ENCODE results near the gene LPAR2.
"Not testable (repeated sequence)": the region's sequence is repeated elsewhere in the genome, so short reads cannot be mapped to it uniquely, and the experiment has no call there.

Gene LPAR2

GRCh38 chr19:19615086-19615485 lies 12.9 kb downstream of the LPAR2 start:
- no peak overlapping the region for H3K4me2 ChIP-seq (ENCODE audit: low read depth, low read length)

GRCh38 chr19:19613506-19613905 lies 14.5 kb downstream of the LPAR2 start:
- Histone ChIP-seq H3K27me3 (replicated peaks; ENCODE audit: insufficient read depth, low read length) (no peaks in the 10 kb centered on the region), H3K4me2 (ENCODE audit: low read depth, low read length) (no peak overlapping the region), H3K9me3 (replicated peaks; ENCODE audit: insufficient read depth, low read length) (no peaks in the 10 kb centered on the region), H2AFZ (ENCODE audit: low read length) (no peak overlapping the region), H3K4me1 (ENCODE audit: low read length) (no peaks in the 10 kb centered on the region), H3K36me3 (replicated peaks; ENCODE audit: insufficient read depth, low read length) (no peaks in the 10 kb centered on the region), H3K4me3 (ENCODE audit: low read length) (no peak overlapping the region), H4K20me1 (ENCODE audit: insufficient read depth, low read length) (no peaks in the 10 kb centered on the region), H3K9me2 (replicated peaks; ENCODE audit: insufficient read depth, low read length) (no peaks in the 10 kb centered on the region), H3F3A (ENCODE audit: insufficient read depth, low read length) (no peaks in the 10 kb centered on the region), H3K9ac (ENCODE audit: low read length) (no peak overlapping the region), H3K27ac (ENCODE audit: low read length) (no peak overlapping the region), H3K79me2 (ENCODE audit: low read length) (no peaks in the 10 kb centered on the region)
- DNase-seq, result no peak
- TF ChIP-seq CTCF (IDR thresholded peaks at IDR 0.05; ENCODE audit: low read length) (no peak), EZH2phosphoT487 (IDR thresholded peaks at IDR 0.05; ENCODE audit: low read length) (no peak), EZH2 (optimal IDR thresholded peaks at IDR 0.05; ENCODE audit: low read depth, low read length) (no peak)

More at GRCh38 chr19:19615086-19615485, 12.9 kb downstream of the LPAR2 start:
- H4K20me1 ChIP-seq (ENCODE audit: insufficient read depth, low read length), result no peaks in the 10 kb centered on the region
- no peaks in the 10 kb centered on the region for H3K79me2 ChIP-seq (ENCODE audit: low read length)
- TF ChIP-seq EZH2 (optimal IDR thresholded peaks at IDR 0.05; ENCODE audit: low read depth, low read length) (no peak), EZH2phosphoT487 (IDR thresholded peaks at IDR 0.05; ENCODE audit: low read length) (no peak), CTCF (IDR thresholded peaks at IDR 0.05; ENCODE audit: low read length) (no peak)
- H3K9ac ChIP-seq (ENCODE audit: low read length), result no peak overlapping the region
- no peak for DNase-seq
- no peaks in the 10 kb centered on the region for H3K4me1 ChIP-seq (ENCODE audit: low read length)
- no peaks in the 10 kb centered on the region for H3F3A ChIP-seq (ENCODE audit: insufficient read depth, low read length)
- H3K9me2 ChIP-seq (replicated peaks; ENCODE audit: insufficient read depth, low read length), result no peaks in the 10 kb centered on the region
- H2AFZ ChIP-seq (ENCODE audit: low read length), result no peak overlapping the region
- no peaks in the 10 kb centered on the region for H3K9me3 ChIP-seq (replicated peaks; ENCODE audit: insufficient read depth, low read length)
- H3K36me3 ChIP-seq (replicated peaks; ENCODE audit: insufficient read depth, low read length), result no peaks in the 10 kb centered on the region
- no peaks in the 10 kb centered on the region for H3K27me3 ChIP-seq (replicated peaks; ENCODE audit: insufficient read depth, low read length)
- H3K4me3 ChIP-seq (ENCODE audit: low read length), result no peak overlapping the region
- H3K27ac ChIP-seq (ENCODE audit: low read length), result no peak overlapping the region

GRCh38 chr19:19610376-19611202 lies 17.4 kb downstream of the LPAR2 start:
- Histone ChIP-seq H3K9me3 (replicated peaks; ENCODE audit: insufficient read depth, low read length) (no peaks in the 10 kb centered on the region), H3K27me3 (replicated peaks; ENCODE audit: insufficient read depth, low read length) (no peaks in the 10 kb centered on the region; the same call in 1 of the 2 replicates), H3K4me2 (ENCODE audit: low read depth, low read length) (no peak overlapping the region), H3K27ac (ENCODE audit: low read length) (no peak overlapping the region), H3K79me2 (ENCODE audit: low read length) (no peaks in the 10 kb centered on the region), H2AFZ (ENCODE audit: low read length) (no peak overlapping the region), H4K20me1 (ENCODE audit: insufficient read depth, low read length) (no peaks in the 10 kb centered on the region), H3F3A (ENCODE audit: insufficient read depth, low read length) (no peaks in the 10 kb centered on the region), H3K4me1 (ENCODE audit: low read length) (no peaks in the 10 kb centered on the region), H3K9ac (ENCODE audit: low read length) (no peak overlapping the region), H3K36me3 (replicated peaks; ENCODE audit: insufficient read depth, low read length) (no peaks in the 10 kb centered on the region), H3K4me3 (ENCODE audit: low read length) (no peak overlapping the region), H3K9me2 (replicated peaks; ENCODE audit: insufficient read depth, low read length) (no peaks in the 10 kb centered on the region)
- TF ChIP-seq CTCF (IDR thresholded peaks at IDR 0.05; ENCODE audit: low read length), result no peak
- TF ChIP-seq EZH2phosphoT487 (IDR thresholded peaks at IDR 0.05; ENCODE audit: low read length), result no peak
- DNase-seq, result no peak

- not testable (repeated sequence) for H3K36me3 ChIP-seq (replicated peaks; ENCODE audit: insufficient read depth, low read length); H3K4me2 ChIP-seq (ENCODE audit: low read depth, low read length); H3K9me2 ChIP-seq (replicated peaks; ENCODE audit: insufficient read depth, low read length); H3K27ac ChIP-seq (ENCODE audit: low read length); H3K9me3 ChIP-seq (replicated peaks; ENCODE audit: insufficient read depth, low read length); H4K20me1 ChIP-seq (ENCODE audit: insufficient read depth, low read length); H3F3A ChIP-seq (ENCODE audit: insufficient read depth, low read length); H3K4me1 ChIP-seq (ENCODE audit: low read length); H3K79me2 ChIP-seq (ENCODE audit: low read length); H3K9ac ChIP-seq (ENCODE audit: low read length); H3K27me3 ChIP-seq (replicated peaks; ENCODE audit: insufficient read depth, low read length); H3K4me3 ChIP-seq (ENCODE audit: low read length); H2AFZ ChIP-seq (ENCODE audit: low read length); DNase-seq
Measured at GRCh38 chr19:19606686-19607085, 21.3 kb downstream of the LPAR2 start.

Data from MM.1S (cell line).